Measurements from ENCODE around the gene CCNC. TPM values are rescaled to one million over a fixed set of nuclear protein-coding genes. Genes with fewer than 3 reads are reported as not detected.
A peak's percentile ranks its signal among the peaks of the same experiment; 100 is the strongest.

The CCNC gene
- total and polyA plus RNA-seq, 2 of the 13 experiments (the other 11 are each of a cell fraction or from before 2014, with no cell fraction given) = 69.6 to 141 TPM

- no peak for TF ChIP-seq ZNF547 (CRISPR knock-in tag; IDR thresholded peaks at IDR 0.05)
- peak; percentile 76; the same call in 1 of the 2 replicates for TF ChIP-seq ZXDC (CRISPR knock-in tag; IDR thresholded peaks at IDR 0.05)
- TF ChIP-seq ZNF558 (CRISPR knock-in tag; IDR thresholded peaks at IDR 0.05; ENCODE audit: borderline replicate concordance) = peak; percentile 87; the same call in 1 of the 2 replicates
- peak; percentile 65; the same call in 1 of the 2 replicates for TF ChIP-seq MTA1 (CRISPR knock-in tag; IDR thresholded peaks at IDR 0.05; ENCODE audit: borderline replicate concordance)
- TF ChIP-seq ZMAT3 (CRISPR knock-in tag; conservative IDR thresholded peaks at IDR 0.05) = peak; percentile 82
- peak; percentile 61; the same call in 1 of the 2 replicates for TF ChIP-seq PAXIP1 (CRISPR knock-in tag; conservative IDR thresholded peaks at IDR 0.05)
- TF ChIP-seq ZFP90 (CRISPR knock-in tag; IDR thresholded peaks at IDR 0.05; ENCODE audit: borderline replicate concordance) = peak; percentile 85; the same call in 1 of the 2 replicates
- TF ChIP-seq KLF11 (CRISPR knock-in tag; IDR thresholded peaks at IDR 0.05) = peak; percentile 69; the same call in 1 of the 2 replicates
- no peak for TF ChIP-seq JUNB (CRISPR knock-in tag; IDR thresholded peaks at IDR 0.05; ENCODE audit: borderline replicate concordance)
- TF ChIP-seq ZNF678 (CRISPR knock-in tag; IDR thresholded peaks at IDR 0.05) = no peak
- TF ChIP-seq DZIP1 (CRISPR knock-in tag; IDR thresholded peaks at IDR 0.05) = 0 out of 2 replicates have a peak, but pooled peaks have one; percentile 72
- no peak for TF ChIP-seq NFIB (CRISPR knock-in tag; IDR thresholded peaks at IDR 0.05; ENCODE audit: borderline replicate concordance)
- no peak for TF ChIP-seq ZNF724P (CRISPR knock-in tag; IDR thresholded peaks at IDR 0.05; ENCODE audit: borderline replicate concordance)
- no peak for TF ChIP-seq ZNF841 (CRISPR knock-in tag; IDR thresholded peaks at IDR 0.05; ENCODE audit: borderline replicate concordance)
- TF ChIP-seq NFATC3 (CRISPR knock-in tag; IDR thresholded peaks at IDR 0.05) = no peak
- TF ChIP-seq SMAD9 (CRISPR knock-in tag; IDR thresholded peaks at IDR 0.05) = no peak
- TF ChIP-seq NPAS2 (CRISPR knock-in tag; IDR thresholded peaks at IDR 0.05; ENCODE audit: borderline replicate concordance) = no peak
- TF ChIP-seq HINFP (CRISPR knock-in tag; IDR thresholded peaks at IDR 0.05; ENCODE audit: low read depth) = peak; percentile 39; the same call in 1 of the 2 replicates
These were observed at the start of gene CCNC (continued) for GRCh38 chr6:99568103-99568933.
